MM.1S (cell line): ENCODE results near the gene KCNN1.

Source experiments
- DNase-seq: peaks from one replicate; pipeline ENCODE4 v3.0.0-alpha.2; 2015
- H2AFZ ChIP-seq: fragments of 300-600 bp; sonication (generic); 2 replicates; pipeline ENCODE4 v1.6.0; 2016; ENCODE audit warnings: antibody characterized with exemption, low read length
- H3F3A ChIP-seq: fragments of 300-600 bp; sonication (generic); 2 replicates; pipeline ENCODE4 v1.6.1; 2016; ENCODE audit warnings: mild to moderate bottlenecking, antibody characterized with exemption, low read length, moderate library complexity, mixed read lengths; ENCODE audit not compliant: insufficient read depth
- H3K27ac ChIP-seq: fragments of 300-600 bp; sonication (generic); 2 replicates; pipeline ENCODE4 v1.5.1; 2016; ENCODE audit warnings: mild to moderate bottlenecking, low read length
- H3K27me3 ChIP-seq: fragments of 300-600 bp; sonication (generic); replicated peaks from 2 replicates; pipeline ENCODE4 v1.6.0; 2016; ENCODE audit warnings: low read length; ENCODE audit not compliant: insufficient read depth
- H3K36me3 ChIP-seq: fragments of 300-600 bp; sonication (generic); replicated peaks from 2 replicates; pipeline ENCODE4 v1.6.1; 2016; ENCODE audit warnings: mild to moderate bottlenecking, low read length, mixed read lengths; ENCODE audit not compliant: insufficient read depth
- H3K4me1 ChIP-seq: fragments of 300-600 bp; sonication (generic); 2 replicates; pipeline ENCODE4 v1.6.1; 2016; ENCODE audit warnings: low read length, mixed read lengths
- H3K4me2 ChIP-seq: fragments of 300-600 bp; sonication (generic); 2 replicates; pipeline ENCODE4 v1.6.0; 2016; ENCODE audit warnings: low read depth, low read length
- H3K4me3 ChIP-seq: fragments of 300-600 bp; sonication (generic); 2 replicates; pipeline ENCODE4 v1.5.1; 2016; ENCODE audit warnings: low read length, mixed read lengths
- H3K79me2 ChIP-seq: fragments of 300-600 bp; sonication (generic); 2 replicates; pipeline ENCODE4 v1.6.1; 2016; ENCODE audit warnings: mixed run types, low read length, mixed read lengths
- H3K9ac ChIP-seq: fragments of 300-600 bp; sonication (generic); 2 replicates; pipeline ENCODE4 v1.6.1; 2016; ENCODE audit warnings: low read length, mixed read lengths
- H3K9me2 ChIP-seq: fragments of 300-600 bp; sonication (generic); replicated peaks from 2 replicates; pipeline ENCODE4 v1.6.1; 2016; ENCODE audit warnings: mild to moderate bottlenecking, low read length, mixed read lengths; ENCODE audit not compliant: insufficient read depth
- H3K9me3 ChIP-seq: fragments of 300-600 bp; sonication (generic); replicated peaks from 2 replicates; pipeline ENCODE4 v1.6.1; 2016; ENCODE audit warnings: mild to moderate bottlenecking, low read length, mixed read lengths; ENCODE audit not compliant: insufficient read depth
- H4K20me1 ChIP-seq: fragments of 300-600 bp; sonication (generic); 2 replicates; pipeline ENCODE4 v1.6.1; 2016; ENCODE audit warnings: mild to moderate bottlenecking, low read length, moderate library complexity, mixed read lengths; ENCODE audit not compliant: insufficient read depth
- CTCF ChIP-seq: fragments of 300-600 bp; sonication (generic); IDR thresholded peaks from 2 replicates; pipeline ENCODE4 v1.5.1; 2016; ENCODE audit warnings: antibody characterized with exemption, low read length, mixed read lengths
- EZH2 ChIP-seq: fragments of 300-600 bp; sonication (generic); optimal IDR thresholded peaks from 2 replicates; pipeline ENCODE3; 2017; ENCODE audit warnings: low read depth, mild to moderate bottlenecking, antibody characterized with exemption, low read length, mixed read lengths
- EZH2phosphoT487 ChIP-seq: fragments of 300-600 bp; sonication (generic); IDR thresholded peaks from 2 replicates; pipeline ENCODE4 v1.6.1; 2018; ENCODE audit warnings: antibody characterized with exemption, low read length

Gene KCNN1

GRCh38 chr19:17957149-17957849, 9.6 kb upstream of the KCNN1 start:
- no peak for DNase-seq
- TF ChIP-seq CTCF, result no peak
- no peak for TF ChIP-seq EZH2phosphoT487
- TF ChIP-seq EZH2, result no peak
- H3K4me2 ChIP-seq, result no peak overlapping the region
- H3K9ac ChIP-seq, result no peak overlapping the region
- H3K9me3 ChIP-seq, result no peaks in the 10 kb centered on the region
- H3K27me3 ChIP-seq, result peaks cover 79% of the 10 kb centered on the region
- no peak overlapping the region for H3K27ac ChIP-seq
- H3K4me1 ChIP-seq, result no peaks in the 10 kb centered on the region
- no peaks in the 10 kb centered on the region for H3K36me3 ChIP-seq
- no peaks in the 10 kb centered on the region for H4K20me1 ChIP-seq
- H2AFZ ChIP-seq, result no peak overlapping the region
- no peak overlapping the region for H3K4me3 ChIP-seq
- H3K9me2 ChIP-seq, result no peaks in the 10 kb centered on the region
- H3F3A ChIP-seq, result no peaks in the 10 kb centered on the region
- no peaks in the 10 kb centered on the region for H3K79me2 ChIP-seq

GRCh38 chr19:17957885-17958284, 9.0 kb upstream of the KCNN1 start:
- Histone ChIP-seq H3K9ac (no peak overlapping the region), H2AFZ (no peak overlapping the region), H3K27me3 (peaks cover 77% of the 10 kb centered on the region), H3F3A (no peaks in the 10 kb centered on the region), H3K4me2 (no peak overlapping the region), H3K27ac (no peak overlapping the region), H3K79me2 (no peaks in the 10 kb centered on the region), H3K4me1 (no peaks in the 10 kb centered on the region), H3K4me3 (no peak overlapping the region), H3K9me3 (no peaks in the 10 kb centered on the region), H3K36me3 (no peaks in the 10 kb centered on the region), H4K20me1 (no peaks in the 10 kb centered on the region), H3K9me2 (no peaks in the 10 kb centered on the region)
- no peak for TF ChIP-seq EZH2
- no peak for TF ChIP-seq EZH2phosphoT487
- TF ChIP-seq CTCF, result no peak
- no peak for DNase-seq

DNA sequence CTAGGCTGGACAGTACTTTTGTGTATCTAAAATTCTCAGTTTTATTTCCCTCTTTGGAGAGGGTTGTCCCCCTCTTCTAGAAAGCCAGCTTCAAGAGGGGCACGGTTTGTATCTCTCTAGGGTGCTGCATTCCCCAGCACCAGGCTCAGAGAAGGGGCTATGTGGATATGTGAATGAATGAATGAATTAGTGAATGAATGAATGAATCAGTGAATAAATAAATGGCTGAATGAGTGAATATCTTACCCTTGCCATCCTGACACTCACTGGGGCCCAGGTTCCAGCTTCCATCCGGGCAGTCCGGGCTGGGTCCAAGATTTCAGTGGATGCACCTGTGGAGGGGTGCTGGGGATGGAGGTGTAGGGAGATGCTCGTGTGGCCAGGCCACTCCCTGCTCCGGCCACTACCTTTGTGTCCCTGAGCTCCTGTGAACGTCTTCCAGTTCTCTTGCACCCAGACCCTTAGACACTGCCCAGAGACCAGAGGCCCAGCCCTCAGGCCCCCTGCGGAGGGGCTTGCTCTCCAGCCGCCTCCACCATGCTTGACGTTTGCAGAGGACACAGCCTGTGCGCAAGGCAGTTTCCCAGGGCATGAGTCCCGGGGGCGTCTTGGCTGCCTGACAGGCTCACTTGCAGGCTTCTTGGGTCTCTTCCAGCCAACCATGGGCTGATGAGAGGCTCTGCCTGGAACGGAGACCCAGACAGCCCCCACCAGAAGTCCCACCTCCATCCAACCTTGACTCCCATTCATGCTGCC, 2.8 kb upstream of the KCNN1 start:
- Histone ChIP-seq H3K27me3 (peaks cover 86% of the 10 kb centered on the region), H3F3A (no peaks in the 10 kb centered on the region), H3K4me3 (no peak overlapping the region), H3K4me2 (no peak overlapping the region), H3K36me3 (no peaks in the 10 kb centered on the region), H3K9me2 (no peaks in the 10 kb centered on the region), H3K9me3 (no peaks in the 10 kb centered on the region), H4K20me1 (no peaks in the 10 kb centered on the region), H3K79me2 (no peaks in the 10 kb centered on the region), H3K4me1 (no peaks in the 10 kb centered on the region), H3K27ac (no peak overlapping the region), H3K9ac (no peak overlapping the region), H2AFZ (no peak overlapping the region)
- TF ChIP-seq EZH2, result no peak
- TF ChIP-seq CTCF, result no peak
- TF ChIP-seq EZH2phosphoT487, result no peak
- DNase-seq, result no peak
